ENCODE results near the gene ALPK3. TPM values are rescaled to one million over a fixed set of nuclear protein-coding genes. Genes with fewer than 3 reads are reported as not detected.

Gene ALPK3
- total RNA-seq, 1 experiment from 2014 or later = 17.7 TPM

- Histone ChIP-seq H3K23me2 (ENCODE audit: insufficient read length, low read depth, low read length, poor library complexity, severe bottlenecking) (no peaks in the 10 kb centered on the region), H2BK15ac (ENCODE audit: low read depth, low read length) (no peak overlapping the region), H4K20me1 (ENCODE audit: control insufficient read depth, insufficient read depth, insufficient read length) (no peaks in the 10 kb centered on the region), H4K91ac (ENCODE audit: insufficient read length, low read depth, low read length) (no peak overlapping the region), H3K27ac (ENCODE audit: insufficient read length, low read depth, low read length) (no peak overlapping the region), H3K9ac (ENCODE audit: extremely low read depth, insufficient read length, low read length) (no peak overlapping the region), H2AK5ac (ENCODE audit: insufficient read length, low read length) (no peak overlapping the region), H2BK20ac (ENCODE audit: low read depth, low read length, poor library complexity, severe bottlenecking) (no peak overlapping the region), H2BK12ac (ENCODE audit: insufficient read length, low read depth, low read length) (no peak overlapping the region), H2BK5ac (ENCODE audit: insufficient read length, low read length) (no peak overlapping the region), H3T11ph (ENCODE audit: low read length) (no peak overlapping the region), H3K4me1 (ENCODE audit: insufficient read depth, low read length) (no peaks in the 10 kb centered on the region), H3K23ac (ENCODE audit: insufficient read length, low read depth, low read length) (no peak overlapping the region), H3K27me3 (ENCODE audit: insufficient read depth, low read length) (no peaks in the 10 kb centered on the region), H3K18ac (ENCODE audit: insufficient read length, low read depth, low read length) (no peak overlapping the region), H3K14ac (ENCODE audit: insufficient read depth, low read length) (no peak overlapping the region; the same call in 1 of the 2 replicates), H3K56ac (ENCODE audit: insufficient read length, low read depth, low read length) (no peak overlapping the region), H2AFZ (ENCODE audit: low read length) (no peak overlapping the region), H4K8ac (replicated peaks; ENCODE audit: insufficient read length, low read depth, low read length) (no peak overlapping the region), H3K79me2 (ENCODE audit: insufficient read depth, low read length) (no peaks in the 10 kb centered on the region), H4K5ac (ENCODE audit: insufficient read length, low read depth, low read length) (no peak overlapping the region), H2BK120ac (ENCODE audit: low read depth, low read length, poor library complexity, severe bottlenecking) (no peak overlapping the region), H3K79me1 (ENCODE audit: insufficient read depth, low read depth, low read length, poor library complexity, severe bottlenecking) (no peaks in the 10 kb centered on the region), H3K9me3 (ENCODE audit: control insufficient read depth, low read depth, low read length) (no peaks in the 10 kb centered on the region), H3K4me2 (ENCODE audit: insufficient read depth, insufficient read length, low read length) (no peak overlapping the region), H3K4ac (ENCODE audit: low read depth, low read length) (no peak overlapping the region)
- H3K36me3 Mint-ChIP-seq (ENCODE audit: insufficient read depth in 1 of 3, low read depth in 3 of 3) = no peaks in the 10 kb centered on the region
- peaks cover 4 to 5% of the 10 kb centered on the region in 2 experiments for H3K4me1 Mint-ChIP-seq
- no CpG with 5 or more reads among the region's 12 CpGs for WGBS (ENCODE audit: extremely low coverage, insufficient read length, low lambda C conversion rate)
- peak overlapping the region in 1 of 3 experiments; percentile 92; a peak in 2 of 7 replicates for H3K27ac Mint-ChIP-seq
- TF ChIP-seq, protein P1, sequence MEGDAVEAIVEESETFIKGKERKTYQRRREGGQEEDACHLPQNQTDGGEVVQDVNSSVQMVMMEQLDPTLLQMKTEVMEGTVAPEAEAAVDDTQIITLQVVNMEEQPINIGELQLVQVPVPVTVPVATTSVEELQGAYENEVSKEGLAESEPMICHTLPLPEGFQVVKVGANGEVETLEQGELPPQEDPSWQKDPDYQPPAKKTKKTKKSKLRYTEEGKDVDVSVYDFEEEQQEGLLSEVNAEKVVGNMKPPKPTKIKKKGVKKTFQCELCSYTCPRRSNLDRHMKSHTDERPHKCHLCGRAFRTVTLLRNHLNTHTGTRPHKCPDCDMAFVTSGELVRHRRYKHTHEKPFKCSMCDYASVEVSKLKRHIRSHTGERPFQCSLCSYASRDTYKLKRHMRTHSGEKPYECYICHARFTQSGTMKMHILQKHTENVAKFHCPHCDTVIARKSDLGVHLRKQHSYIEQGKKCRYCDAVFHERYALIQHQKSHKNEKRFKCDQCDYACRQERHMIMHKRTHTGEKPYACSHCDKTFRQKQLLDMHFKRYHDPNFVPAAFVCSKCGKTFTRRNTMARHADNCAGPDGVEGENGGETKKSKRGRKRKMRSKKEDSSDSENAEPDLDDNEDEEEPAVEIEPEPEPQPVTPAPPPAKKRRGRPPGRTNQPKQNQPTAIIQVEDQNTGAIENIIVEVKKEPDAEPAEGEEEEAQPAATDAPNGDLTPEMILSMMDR (conservative IDR thresholded peaks at IDR 0.05) = no peak
- no peak overlapping the region for H3K4me3 Mint-ChIP-seq
- DNase-seq = peak; percentile 60
- H3K27me3 Mint-ChIP-seq (ENCODE audit: low read depth) = no peaks in the 10 kb centered on the region
- no peaks in the 10 kb centered on the region; a peak in 2 of 5 replicates for H3K9me3 Mint-ChIP-seq
Measured at GRCh38 chr15:84914909-84915605, 97.9 kb downstream of the ALPK3 start.

All from H9 (cell line).